Stimulated activated CD8-positive, alpha-beta memory T cell treated with anti-CD3 and anti-CD28 coated beads, Interleukin-15, amount 100 ng/mL, for 24 hours (primary cell): ENCODE measurements around the gene STXBP6.
"Not testable (repeated sequence)": the region's sequence is repeated elsewhere in the genome, so short reads cannot be mapped to it uniquely, and the experiment has no call there.

ENCODE experiments used
- DNase-seq: peaks from one replicate; pipeline ENCODE4 v3.0.0-alpha.2; 2020; ENCODE audit warnings: low read depth

STXBP6 gene

DNA sequence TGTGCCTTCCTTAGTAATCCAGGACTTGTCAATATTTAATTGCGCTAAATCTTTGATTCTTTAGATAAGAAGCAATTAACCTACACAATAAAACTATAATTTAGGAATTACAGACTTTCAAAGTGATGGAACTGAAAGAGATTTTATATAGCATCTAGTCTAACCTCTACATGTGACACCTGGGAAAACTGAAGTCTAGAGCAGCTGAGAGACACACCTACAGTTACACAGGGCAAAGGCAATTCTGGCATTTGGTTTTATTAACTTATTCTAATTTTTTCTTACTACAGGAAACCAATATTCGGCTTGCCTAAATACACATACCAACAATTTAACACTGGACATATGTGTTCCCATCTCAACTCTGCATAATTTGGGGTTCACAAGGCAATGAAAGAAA lies 196.5 kb downstream of the STXBP6 start:
- no peak for DNase-seq

DNA sequence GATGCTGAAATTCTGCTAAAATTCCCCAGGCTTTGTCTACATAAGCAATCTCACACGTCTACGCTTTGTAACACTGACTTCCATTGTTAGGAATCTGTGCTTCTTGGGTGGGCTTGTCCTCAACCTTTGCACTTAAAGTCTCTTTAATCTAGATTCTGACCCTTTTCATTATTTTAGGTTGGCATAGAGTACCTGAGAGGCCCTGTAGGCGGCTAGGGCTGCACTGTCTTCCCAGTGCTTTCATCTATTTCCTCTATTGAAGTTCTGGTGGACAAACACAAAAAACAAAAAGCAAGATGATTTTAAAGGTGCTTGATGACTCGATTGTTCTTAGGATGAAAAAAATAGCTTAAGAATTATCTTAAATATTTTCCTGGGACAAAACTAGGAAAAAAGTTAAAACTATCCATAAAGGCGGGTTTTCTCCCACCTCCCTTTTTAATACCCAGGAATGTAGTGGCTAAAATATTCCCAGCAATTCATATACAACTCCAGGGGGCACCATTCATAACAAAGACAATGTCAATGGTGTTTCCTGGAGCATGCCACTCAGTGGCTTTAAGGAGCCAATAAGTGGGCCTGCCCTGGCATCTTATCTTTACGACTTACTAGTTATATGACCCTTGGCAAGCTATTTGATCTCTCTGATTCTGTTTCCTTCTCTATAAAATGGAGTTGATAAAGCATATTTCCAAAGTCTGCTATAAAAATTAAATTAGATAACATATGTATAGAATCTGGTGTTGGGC lies 197.5 kb downstream of the STXBP6 start:
- no peak for DNase-seq

DNA sequence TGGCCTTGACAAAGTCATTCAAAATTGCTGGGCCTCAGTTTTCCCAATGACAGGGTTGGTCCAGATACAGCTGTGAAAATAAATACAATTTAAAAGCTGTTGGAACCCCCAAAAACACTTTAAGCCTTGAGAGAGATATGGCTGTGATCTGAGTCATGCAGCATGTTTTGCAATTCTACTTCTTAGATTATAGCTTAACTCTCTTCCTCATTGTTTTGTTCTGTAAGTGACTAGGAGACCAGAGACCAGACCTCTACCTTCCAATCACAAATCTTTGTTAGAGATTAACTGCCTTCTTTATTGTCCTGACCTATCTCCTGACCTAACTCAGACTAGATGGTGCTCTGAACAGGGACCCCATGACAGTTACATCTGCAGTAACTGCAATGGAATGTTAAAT lies 198.1 kb downstream of the STXBP6 start:
- no peak for DNase-seq

DNA sequence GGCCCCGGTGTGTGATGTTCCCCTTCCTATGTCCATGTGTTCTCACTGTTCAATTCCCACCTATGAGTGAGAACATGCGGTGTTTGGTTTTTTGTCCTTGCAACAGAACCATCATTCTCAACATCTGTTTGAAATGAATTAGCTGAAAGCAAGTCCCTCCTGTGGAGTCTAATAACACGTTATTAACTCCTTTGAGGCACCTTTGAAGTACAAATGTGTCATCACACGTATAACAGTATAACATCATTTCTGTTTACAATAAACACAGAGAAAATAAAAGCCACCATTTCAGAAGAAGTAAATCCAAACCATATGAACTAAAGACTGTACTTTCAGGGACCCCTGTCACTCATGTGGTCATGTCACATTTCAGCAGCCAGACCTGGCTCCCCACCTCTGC lies 198.5 kb downstream of the STXBP6 start:
- no peak for DNase-seq

DNA sequence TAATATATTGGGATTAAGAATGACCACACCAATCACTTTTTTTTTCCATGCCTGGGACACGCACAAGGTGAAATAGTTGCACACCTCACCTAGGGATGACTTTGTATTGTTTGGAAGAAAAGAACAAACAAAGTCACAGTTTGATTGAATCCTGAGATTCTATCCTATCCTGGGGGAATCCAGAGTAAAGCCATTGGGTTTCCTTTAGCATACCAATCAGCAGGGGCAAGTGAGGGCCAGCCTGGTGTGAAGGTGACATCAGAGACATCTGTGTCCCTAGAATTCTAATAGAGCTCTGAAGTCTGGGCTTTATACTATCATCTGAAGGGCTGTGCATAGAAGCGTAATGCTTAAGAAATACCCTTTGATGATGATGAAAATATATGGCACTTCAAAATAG lies 199.9 kb downstream of the STXBP6 start:
- DNase-seq = no peak

DNA sequence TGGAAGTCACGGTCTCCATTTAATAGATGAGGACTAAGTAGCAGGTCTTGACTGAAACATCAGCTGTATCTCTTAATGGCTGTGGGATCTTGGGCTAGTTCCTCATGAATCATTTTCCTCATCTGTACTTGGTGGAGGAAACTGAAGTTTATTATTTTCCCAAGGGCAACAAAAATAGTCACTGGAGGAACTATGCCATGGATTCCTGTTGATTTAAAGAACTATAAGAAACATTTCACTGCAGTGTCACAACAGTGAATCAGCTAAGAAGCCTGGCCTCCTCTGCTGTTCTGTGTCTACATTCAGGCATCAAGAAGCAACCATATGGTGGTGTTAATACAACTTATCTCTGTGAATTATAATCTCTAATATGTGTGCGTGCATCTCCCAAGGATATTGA lies 200.5 kb downstream of the STXBP6 start:
- no peak for DNase-seq

DNA sequence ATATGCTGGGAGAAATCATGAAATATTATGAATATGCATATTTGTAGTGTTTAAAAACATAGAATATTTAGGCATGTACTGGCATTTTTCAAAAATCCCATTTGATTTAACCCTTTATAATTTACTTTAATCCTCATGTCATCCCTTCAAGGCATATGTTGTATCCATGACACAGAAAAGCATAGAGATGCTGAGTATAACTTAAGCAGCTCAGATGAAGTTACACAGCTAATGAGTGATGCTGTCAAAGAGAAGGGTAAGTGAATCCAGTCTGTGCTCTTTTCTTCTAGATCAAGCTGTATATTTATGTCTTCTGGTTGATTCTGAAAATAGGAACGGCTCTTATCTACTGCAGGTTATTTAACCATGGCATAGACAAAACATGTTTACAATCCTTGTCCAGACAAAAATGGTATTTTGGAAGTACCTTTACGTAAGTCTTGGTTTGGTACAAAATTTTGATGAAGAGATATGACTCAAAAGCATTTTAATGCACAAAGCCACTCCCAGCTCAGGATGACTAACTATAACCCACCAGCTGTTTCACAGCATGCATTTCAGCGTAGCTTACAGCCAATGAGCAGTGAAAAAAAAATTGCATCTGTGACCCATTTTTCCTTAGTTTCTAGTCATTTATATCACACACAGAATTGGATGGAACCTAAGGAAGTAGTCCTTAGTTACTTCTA lies 201.7 kb downstream of the STXBP6 start:
- DNase-seq = no peak

DNA sequence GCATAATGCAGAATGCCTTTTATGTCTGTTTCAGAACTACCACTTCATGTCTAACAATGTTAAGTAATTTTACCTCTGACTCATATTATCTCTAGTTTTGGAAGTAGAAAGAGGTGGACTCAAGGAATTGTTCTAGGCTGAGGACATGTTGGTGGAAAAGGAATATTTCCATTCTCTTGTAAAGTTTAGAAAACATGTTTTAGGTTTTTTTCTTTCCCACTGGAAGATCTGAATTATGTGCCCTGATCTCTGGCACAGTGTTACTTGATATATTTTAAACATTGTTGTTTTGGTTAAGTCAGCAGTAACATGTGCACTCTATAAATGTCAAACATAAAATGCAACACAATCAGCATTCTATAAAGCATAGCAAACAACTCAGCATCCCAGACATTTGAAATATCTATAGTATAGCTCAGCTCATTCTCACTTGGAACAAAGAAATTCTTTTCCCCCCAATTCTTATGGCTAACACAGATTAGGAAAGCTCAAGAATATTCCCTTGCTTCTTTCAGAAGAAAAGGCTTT lies 202.3 kb downstream of the STXBP6 start:
- DNase-seq = no peak

DNA sequence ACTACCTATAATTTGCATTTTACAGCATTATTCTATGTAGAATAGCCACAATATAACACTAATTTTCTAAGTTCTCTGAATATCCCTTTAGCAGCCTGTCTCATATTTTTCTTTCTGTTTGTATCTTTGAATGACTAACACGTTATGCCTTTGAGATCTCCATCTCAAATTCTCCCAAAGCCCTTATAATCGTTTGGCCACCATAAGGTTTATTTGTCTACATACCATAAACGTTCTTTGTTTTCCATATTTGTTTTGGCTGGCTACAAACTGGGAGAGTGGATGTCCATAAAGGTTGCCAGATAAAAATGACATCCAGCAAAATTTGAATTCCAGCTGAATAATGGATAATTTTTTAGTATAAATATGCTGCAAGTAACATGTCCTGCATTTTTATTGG lies 203.7 kb downstream of the STXBP6 start:
- no peak for DNase-seq

DNA sequence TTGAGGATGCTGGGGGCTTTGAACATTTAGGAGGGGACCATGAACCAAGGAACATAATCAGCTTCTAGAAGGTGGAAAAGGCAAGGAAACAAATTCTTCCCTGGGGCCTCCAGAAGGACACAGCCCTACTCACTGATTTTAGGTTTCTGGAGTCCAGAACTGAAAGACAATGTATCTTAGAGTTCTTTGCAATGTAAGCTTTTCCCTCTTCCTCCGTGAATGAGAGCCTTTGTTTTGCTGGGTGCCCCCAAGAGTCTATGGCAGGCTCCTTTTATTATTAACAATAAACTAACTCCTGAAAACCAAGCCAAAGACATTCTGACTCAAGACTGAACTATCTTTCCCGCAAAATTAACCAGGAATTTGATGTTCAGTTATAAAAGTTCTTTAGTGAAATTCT lies 204.1 kb downstream of the STXBP6 start:
- no peak for DNase-seq

DNA sequence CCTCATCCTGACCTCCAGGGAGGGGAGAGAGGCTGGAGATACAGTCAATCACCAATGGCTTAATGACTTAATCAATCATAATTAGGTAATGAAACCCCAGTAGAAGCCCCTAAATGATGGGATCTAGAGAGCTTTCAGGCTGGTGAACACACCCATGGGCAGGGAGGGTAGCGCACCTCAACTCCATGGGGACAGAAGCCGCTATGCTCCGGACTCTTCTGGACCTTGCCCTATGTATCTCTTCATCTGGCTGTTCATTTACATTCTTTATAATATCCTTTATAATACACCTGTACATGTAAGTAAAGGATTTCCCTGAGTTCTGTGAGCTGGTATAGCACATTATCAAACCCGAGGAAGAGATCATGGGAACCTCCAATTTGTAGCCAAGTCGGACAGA lies 205.9 kb downstream of the STXBP6 start:
- no peak for DNase-seq

DNA sequence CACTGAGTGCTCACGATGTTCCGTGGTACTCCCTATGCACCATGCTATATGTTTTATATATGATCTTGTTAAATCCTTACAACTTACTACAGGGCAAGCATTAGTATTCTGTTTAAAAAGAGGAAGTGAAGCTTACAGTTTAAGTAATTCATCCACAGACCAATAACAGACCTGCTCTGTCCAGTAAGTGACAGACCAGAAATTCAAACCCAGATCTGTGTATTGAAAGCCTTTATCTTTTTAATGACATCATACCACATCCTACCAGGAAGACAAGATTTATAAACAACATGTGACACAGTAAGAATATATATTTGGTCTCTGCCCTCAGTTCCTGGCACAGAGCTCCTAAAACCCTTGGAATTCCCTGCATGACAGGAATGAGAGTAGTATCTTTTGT lies 206.5 kb downstream of the STXBP6 start:
- DNase-seq = no peak

DNA sequence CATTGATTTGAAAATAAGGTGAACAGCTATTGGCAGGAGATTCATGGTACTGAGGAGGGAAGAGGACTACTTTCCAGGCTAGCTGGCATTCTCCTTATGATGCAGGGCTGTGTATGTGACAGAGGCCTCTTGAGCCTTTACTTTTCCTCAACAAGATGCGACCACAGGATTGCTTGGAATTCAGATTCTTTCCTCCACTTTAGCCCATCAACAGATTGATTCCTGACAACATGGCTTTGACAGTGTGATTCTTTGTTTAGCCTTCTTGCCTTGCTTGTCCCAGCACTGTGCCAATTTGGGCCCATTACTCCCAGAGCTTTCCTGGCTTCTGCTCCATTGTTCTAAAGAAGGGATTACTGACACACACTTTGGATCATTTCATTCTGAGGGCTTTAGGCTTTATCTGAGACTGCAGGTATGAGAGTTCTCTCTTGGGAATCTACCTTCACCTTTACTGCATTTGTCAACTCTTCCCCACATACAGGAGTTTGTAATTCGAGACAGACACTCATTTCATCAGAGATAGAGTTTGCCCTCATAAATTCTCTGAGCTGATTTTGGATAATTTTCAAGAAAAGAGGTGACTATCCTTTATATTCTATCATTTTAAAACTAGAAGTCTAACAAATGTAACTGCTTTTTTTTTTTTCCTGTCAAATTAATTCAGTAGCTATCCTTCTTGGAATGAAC lies 209.6 kb downstream of the STXBP6 start:
- no peak for DNase-seq

DNA sequence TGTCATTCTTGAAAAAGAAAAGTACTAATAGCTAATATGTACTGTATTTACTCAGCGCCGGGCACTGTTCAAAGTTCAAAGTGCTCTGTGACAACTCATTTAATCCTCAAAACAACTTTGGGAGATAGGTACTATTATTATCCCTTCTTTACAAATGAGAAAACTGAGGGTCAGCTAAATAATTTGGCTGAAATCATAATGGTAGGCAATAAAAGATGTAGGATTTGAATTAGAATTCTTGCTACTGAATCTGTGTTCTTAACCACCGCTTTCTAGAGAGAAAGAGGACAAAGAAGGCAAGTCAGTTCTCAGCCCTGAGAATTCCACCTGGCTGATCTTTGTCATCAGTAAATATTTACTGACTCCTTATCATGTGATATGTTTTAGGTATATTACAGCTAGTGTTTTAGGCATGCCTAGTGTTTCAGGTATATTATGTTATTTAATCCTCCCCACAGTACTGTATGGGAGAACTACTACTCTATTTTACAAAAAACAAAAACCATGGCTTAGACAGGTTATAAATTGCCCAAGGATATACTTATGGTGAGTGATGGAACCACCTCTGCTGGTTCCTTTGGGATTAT lies 210.2 kb downstream of the STXBP6 start:
- no peak for DNase-seq

DNA sequence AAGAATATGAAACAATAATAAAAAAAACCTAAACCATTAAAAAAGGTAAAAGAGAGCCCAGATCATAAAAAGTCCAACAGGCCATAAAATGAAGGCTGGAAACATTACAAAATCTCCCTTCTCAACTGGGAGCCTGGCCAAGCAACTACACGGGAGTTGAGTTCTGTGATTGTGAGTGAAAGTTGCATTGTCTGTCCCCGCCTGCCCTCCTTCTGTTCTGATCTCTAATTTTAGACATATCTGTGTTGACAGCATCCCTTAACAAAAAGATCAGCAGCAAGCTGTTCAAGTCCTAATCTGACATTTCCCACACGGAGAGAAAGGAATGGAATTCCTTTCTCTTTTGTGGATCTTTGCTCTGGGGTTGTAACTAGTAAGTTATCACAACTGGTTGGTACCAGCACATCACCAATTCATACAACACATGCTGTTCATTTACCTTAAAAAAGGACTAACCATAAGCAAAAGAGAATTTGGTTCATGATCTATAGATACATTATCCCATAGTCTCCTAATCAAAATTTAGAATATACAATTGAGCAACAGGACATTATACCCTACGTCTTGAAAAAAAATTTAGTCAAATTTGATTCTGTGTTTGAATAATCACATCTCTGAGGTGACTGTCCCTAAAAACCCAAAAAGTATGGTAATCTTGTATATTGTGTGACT lies 210.9 kb downstream of the STXBP6 start:
- no peak for DNase-seq

DNA sequence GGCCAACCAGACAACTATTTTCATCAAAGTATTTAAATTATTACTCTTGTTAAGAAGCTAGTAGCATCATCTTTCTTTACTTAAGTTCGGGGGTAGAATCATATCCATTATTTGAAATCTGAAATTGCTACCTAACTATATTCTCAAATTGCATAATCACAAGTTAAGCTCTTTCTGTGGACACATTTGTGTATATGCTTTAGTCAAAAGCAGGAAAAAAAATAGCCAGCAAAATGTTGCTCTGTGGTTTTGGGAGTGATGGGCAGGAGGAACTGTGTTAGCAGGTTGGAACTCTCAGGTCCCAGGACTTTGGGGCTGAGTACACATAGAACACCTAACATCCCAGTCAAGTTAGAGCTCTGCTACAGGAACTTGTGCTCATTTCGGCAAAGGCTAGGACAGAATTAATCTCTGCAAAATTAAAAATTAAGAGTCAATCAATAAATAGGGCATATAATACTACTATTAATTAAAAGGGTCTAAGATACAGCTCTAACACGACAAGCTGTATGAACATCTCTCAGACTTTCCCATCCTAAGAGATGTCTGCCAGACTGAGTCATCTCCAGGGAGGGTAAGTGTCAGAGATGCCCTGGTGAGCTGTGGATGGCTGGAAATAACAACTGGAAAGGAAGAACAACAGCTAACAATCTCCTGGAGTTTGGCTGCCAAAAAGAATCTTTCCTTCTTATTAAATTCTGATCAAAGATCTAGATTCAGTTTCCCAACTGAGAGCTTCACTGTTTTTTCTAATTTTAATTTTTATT lies 212.5 kb downstream of the STXBP6 start:
- no peak for DNase-seq

DNA sequence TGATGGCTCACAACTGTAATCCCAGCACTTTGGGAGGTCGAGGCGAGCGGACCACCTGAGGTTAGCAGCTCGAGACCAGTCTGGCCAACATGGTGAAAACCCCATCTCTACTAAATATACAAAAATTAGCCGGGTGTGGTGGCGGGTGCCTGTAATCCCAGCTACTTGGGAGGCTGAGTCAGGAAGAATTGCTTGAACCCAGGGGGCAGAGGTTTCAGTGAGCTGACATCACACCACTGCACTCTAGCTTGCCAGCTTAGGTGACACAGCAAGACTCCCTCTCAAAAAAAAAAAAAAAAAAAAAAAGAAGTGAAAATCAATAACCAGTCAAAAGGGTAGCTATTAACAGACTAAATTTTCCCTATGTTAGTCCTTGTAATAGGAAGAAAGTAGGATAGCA lies 213.6 kb downstream of the STXBP6 start:
- not testable (repeated sequence) for DNase-seq

DNA sequence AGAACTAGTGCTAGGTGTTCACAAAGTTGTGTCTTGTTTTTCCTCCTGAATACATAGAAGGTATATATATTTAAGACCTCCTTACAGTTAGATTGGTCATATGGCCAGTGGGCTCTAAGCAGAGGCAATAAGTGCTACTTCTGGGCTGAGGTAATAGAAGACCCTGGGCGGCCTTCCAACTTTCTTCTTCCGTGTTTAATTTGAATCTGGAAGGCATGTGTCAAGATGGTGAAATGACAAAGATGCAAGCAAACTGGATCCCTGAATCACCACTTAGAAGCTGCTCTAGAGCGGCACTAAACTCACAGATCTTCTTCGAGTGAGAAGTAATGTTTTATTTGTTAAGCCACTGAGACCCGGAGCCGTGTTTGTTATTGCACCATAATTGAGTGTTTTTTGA lies 215.0 kb downstream of the STXBP6 start:
- DNase-seq = no peak

DNA sequence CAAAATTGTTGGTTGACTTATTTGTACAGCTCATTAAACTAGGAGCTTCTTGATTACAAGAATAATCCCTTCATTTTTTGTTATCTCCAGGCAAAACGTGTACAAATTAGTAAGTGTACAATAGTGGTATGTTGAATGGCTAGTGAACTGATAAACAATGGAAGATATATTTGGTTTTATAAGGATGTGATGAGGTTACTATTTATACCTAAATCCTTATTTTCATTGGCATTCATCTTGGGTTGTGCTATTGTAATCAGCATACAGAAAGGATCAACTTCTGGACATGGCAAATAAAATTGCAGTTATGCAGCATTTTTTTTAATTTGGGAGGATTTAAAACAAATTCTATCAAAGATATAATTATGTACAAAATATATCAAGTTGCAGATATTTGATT lies 216.6 kb downstream of the STXBP6 start:
- DNase-seq = no peak

DNA sequence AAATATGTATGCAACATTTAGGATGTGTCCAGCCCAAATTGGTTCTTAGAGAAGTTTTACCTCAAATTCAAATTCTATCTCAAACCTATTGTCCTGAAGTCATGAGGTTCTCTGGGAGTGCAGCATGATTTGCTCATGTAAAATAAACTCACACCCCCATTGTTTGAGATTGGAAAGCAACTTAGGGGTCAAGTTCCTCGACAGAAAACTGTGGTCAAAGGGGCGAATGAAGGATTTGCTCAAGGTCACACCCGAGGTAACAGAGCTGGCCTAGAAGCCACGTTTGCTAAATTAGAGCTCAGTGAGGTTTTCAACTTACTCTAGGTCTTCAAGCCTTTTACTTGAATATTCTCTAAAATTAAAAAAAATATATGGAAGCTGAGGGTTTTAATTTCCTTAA lies 218.3 kb downstream of the STXBP6 start:
- no peak for DNase-seq

DNA sequence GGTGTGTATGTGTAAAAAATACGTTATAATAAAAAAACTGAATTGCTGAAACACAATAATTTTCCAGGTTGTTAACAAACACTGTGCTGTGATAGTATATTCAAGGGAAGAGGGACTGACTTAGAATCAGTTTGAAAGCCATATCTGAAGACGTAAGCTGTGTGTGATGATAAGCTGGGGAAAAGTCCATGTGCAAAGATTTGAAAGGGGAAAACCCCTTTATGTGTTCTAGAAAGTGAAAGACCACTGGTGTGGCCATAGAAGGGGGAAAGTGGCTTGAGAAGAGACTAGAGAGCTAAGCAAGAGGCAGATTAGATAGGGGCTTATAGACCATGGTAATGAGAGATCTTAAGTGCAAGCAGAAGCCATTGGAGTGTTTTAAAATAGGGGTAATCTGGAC lies 220.1 kb downstream of the STXBP6 start:
- no peak for DNase-seq
